Posterior vena cava (tissue), 2 donors: ENCODE measurements around the gene STMP1. TPM values are rescaled to one million over a fixed set of nuclear protein-coding genes. Genes with fewer than 3 reads are reported as not detected.

Source experiments
- DNase-seq: peaks from one replicate; pipeline ENCODE4 v3.0.0-alpha.2; 2020; ENCODE audit warnings: low spot score
- intact Hi-C, 2 donors: fragments of 100-400 bp; cut with DNase I; formaldehyde crosslinking; loops; one replicate each; pipeline versions ENCODE4 v1.14.1 to v1.14.2; 2022 to 2023
- total RNA-seq, 2 donors: library from RNA; stranded (reverse); fragmentation: NEBNext Ultra II Directional; extraction: Animal tissue kit (Norgen Biotek cat#: 25700); gene quantifications; one replicate each; pipeline ENCODE4 v1.2.1, GENCODE V29; 2021
- donor health status: DM: yes; HTN: yes; CAD: no.
- donor health status: DM: yes; HTN: yes; CAD: no.

Gene STMP1
- total RNA-seq, 2 donors from 2014 or later: 26.3 to 34.4 TPM

- DNase-seq: no peak
- intact Hi-C loops: no loop called here
These were observed 50.0 kb downstream of the STMP1 start for GRCh38 chr7:135712182-135712782.

DNA sequence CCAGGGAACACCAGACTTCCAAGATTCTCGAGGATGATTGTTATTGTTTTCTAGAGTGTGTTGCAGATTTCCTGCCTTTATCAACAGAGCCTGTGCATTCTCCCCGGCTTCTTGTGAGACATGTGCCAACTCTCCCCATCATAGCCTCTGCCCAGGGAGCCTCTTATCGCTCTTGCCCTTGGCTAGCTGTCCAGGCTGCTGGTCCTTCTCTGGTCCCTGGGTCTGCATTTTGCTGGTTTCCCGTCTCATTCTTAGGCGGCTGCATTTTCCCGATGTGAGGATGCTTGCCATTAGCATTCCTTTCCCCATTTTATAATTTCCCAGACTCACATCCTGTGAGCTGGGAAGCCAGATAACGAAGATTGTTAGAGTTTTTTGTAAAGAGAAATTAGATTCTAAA, 50.5 kb downstream of the STMP1 start:
- no peak for DNase-seq
- intact Hi-C loops: no loop called here

DNA sequence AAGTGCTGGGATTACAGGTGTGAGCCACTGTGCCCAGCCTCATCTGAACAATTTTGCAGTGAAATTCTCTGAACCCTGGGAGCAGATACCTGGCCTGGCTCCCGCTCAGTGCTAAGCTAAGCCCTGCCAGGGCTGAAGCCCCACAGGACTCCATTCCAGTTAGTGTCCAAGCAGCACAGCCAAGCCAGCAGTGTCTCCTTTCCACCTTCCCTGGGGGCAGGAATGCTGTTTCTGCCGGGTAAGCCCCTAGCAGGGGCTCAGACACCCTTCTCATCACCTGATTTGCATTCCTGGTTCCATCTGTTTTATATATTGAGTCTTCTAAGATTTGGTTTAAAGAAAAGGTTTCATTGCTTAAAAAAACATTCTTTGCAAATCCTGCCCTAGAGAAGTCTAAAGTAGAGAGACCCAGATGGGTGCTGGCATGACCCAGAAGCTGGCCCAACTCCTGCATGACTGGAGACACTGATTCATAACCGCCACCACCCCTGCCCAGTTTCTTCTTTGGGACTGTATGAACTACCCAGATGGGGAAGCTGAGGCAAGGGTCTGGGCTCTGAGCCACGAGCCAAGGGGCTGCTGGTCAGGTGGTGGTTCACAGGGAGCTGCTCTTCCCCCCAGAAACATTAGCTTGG, 51.6 kb downstream of the STMP1 start:
- intact Hi-C loops: no loop called here

DNA sequence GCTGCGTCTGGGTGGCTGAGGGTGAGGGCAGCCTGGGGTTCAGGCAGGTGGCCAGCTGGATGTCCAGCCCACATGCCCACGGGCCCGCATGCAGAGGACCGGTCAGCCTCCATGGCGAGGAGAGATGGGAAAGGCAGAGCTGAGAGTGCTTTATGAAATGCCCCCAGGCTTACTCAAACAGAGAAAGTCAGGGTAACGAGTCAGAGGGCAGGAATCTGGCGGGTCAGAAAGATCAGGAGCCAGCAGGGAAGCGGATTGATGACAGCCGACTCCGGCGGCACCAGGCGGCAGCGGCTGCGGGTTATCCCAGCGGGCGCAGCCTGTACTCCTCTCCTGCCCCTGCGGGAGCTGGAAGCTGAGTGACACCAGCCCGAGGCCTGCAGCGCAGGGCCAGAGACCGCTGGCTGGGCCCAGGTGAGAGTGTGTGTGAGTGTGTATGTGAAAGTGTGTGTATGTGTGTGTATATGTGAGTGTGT, 52.3 kb downstream of the STMP1 start:
- intact Hi-C loops: no loop called here
- no peak for DNase-seq

More for the DNA sequence above, 51.6 kb downstream of the STMP1 start:
- no peak for DNase-seq

- DNase-seq: no peak
- intact Hi-C loops: no loop called here
These were observed 52.8 kb downstream of the STMP1 start for GRCh38 chr7:135715055-135715522.

- no peak for DNase-seq
- intact Hi-C loops: no loop called here
These were observed 53.4 kb downstream of the STMP1 start for GRCh38 chr7:135715673-135716072.

- DNase-seq: no peak
- intact Hi-C loops: no loop called here
These were observed 54.4 kb downstream of the STMP1 start for GRCh38 chr7:135716677-135717238.

DNA sequence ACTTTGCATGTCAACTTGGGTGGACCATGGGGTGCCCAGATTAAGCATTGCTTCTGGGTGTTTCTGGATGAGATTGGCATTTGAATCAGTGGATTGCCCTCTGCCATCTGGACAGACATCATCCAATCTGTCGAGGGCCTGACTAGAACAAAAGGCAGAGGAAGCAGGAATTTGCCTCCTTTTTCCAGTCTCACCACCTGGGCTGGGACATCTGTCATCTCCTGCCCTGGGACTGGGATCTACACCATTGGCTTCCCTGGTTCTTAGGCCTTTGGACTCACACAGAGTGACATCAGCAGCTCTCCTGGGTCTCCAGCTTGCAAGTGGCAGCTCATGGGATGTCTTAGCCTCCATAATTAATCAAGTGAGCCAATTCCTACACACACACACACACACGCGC, 55.4 kb downstream of the STMP1 start:
- intact Hi-C loops: no loop called here
- DNase-seq: no peak

DNA sequence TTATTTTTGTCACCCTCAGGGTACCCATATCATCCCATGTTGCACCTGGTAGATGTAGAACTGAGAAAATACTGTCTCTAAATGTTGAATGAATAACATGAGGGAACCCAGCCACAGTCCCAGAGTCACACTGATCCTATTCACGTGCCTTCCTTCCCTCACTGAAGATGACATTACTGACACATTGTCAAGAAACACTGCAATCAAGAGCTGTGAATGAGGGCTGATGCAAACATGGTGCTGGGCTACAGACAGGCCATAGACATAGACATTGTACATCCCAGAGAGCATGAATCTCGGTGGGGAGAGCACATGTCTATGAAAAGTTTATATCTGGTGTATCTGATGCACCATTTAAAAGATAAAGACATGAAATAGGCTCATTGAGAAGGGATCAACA, 55.9 kb downstream of the STMP1 start:
- DNase-seq: no peak
- intact Hi-C loops: no loop called here

DNA sequence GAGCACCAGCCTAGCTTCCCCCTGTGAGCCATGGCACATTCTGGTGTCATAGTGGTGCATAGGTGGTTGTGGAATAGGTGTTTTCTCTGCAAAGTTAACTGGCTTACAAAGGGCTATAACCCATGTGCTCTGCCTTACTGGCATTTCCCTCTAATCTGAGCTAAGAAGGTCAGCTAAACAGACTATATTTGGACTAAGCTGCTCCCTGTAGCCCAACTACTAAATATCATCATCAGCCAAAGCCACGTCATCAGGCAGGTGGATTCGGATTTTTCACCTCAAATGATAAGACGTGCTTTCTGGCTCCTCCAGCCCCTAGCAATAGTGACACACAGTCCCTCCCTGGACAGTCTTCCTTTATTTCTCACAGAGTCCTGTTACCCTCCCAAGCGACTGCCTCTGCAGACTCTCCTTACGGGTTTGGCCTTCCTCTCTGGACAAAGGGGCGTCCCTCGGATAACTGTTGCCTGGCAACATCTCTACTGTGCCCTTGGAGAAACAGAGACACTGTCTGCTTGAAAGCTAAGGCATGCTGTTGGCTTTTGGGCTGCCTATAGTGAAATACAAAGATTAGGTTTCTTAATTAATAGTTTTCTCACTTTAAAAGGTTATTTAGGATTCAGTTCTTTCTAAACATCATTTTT, 56.6 kb downstream of the STMP1 start:
- no peak for DNase-seq
- intact Hi-C loops: no loop called here

DNA sequence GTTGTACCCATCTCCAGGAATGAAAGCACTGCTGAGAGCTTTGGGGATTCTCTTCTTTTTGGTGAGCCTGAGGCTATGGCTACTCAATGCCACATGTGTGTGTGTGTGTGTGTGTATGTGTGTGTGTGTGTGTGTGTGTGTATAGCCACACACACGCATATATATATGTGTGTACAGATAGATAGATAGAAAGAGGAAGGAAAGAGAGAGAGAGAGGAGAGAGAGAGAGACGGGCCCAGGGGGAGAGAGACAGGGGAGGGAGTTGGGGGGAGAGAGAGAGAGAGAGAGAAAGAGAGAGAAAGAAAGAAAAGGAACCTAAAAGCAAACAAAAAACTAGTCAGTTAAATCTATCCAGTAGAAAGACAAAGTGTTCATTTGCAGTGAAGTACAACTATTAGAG, 57.4 kb downstream of the STMP1 start:
- no peak for DNase-seq
- intact Hi-C loops: loop anchor here in 1 of 2 donors (1.0 kb wide), 1 partner anchor 22 kb away; no protein-coding TSS in a partner anchor

DNA sequence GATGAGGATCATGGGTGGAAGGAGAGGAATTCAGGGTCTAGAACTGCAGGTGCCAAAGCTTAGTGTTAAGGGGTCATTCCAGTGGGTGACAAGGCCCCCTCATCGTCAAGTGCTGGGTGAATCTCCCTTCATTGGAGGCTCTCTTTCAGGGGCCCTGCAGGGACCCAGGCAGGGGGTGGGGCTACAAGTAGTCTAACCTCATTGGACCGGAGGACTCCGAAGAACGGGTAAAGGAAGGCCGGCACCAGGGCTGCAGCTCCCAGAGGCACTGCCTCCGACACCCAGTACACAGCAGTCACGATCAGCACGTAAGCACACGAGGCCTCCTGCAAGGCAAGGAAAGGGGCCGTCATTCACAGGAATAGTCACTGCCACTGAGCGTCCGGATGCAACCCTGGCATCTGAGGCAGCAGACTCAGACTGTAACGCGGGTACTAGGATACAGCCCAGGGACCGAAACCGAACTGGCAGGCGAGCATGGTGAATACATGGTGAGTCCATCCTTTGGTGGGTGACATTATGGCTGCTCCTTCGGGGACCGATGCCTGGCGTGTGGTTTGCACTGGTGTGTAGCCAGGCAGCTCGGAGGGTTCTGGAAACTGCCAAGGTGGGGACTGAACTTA, 59.0 kb downstream of the STMP1 start:
- no peak for DNase-seq
- intact Hi-C loops: no loop called here

DNA sequence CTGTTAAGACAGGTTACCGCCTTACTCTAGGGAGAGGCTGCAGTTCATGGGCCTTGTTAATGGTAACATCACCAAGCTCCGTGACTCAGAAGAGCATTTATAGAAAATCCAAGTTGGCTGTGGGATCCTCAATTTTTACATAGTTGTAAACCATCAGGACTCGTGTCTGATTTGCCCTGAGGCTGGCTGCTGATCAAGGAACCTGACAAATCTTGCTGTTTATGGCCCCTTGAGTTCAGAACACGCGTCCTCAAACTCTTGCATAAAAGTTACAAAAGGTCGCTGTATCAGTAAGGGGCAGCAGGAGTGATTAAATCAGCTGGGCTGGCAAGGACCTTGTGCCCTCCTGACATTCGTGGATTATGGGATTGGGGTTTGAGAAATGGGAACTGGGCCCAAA, 61.1 kb downstream of the STMP1 start:
- intact Hi-C loops: no loop called here
- DNase-seq: no peak

Other genes starting within 250 kb of the STMP1 start
- gene CNOT4, start 152.4 kb upstream of the STMP1 start, total RNA-seq: 10 to 100 TPM; 27.7 to 28.2 TPM
- 10 to 100 TPM; 42.1 to 51.6 TPM for gene NUP205, start 104.6 kb upstream of the STMP1 start, total RNA-seq
- gene SLC13A4, start 65.7 kb downstream of the STMP1 start, total RNA-seq: under 1 TPM in 1 of 2 donors, not detected in 1; 0.62 TPM
- gene FAM180A, start 86.3 kb downstream of the STMP1 start, total RNA-seq: 10 to 100 TPM; 11.9 to 38.1 TPM